K562 (cell line): ENCODE data around the gene SLC38A2. TPM values are rescaled to one million over a fixed set of nuclear protein-coding genes. Genes with fewer than 3 reads are reported as not detected.
A peak's percentile ranks its signal among the peaks of the same experiment; 100 is the strongest.

ENCODE experiments used
- BHLHE40 ChIP-seq: IDR thresholded peaks from 2 replicates; pipeline ENCODE4 v1.6.1; 2011; ENCODE audit warnings: low read length, improper control_type of control experiment
- CBX2 ChIP-seq: fragments of 200-600 bp; sonication (generic); IDR thresholded peaks from one replicate; pipeline ENCODE4 v1.6.1; 2012; ENCODE audit warnings: mild to moderate bottlenecking, low read length, inconsistent platforms; ENCODE audit not compliant: insufficient read depth, poor library complexity, severe bottlenecking
- ELF1 ChIP-seq: fragments of 200-800 bp; sonication (Bioruptor generic); IDR thresholded peaks from 2 replicates; pipeline ENCODE4 v1.6.1; 2016; ENCODE audit warnings: missing genetic modification characterization, missing compliant biosample characterization
- ESRRB ChIP-seq: fragments of 250-450 bp; sonication (Bioruptor Pico); IDR thresholded peaks from 2 replicates; pipeline ENCODE4 v1.5.0; 2020; ENCODE audit warnings: mild to moderate bottlenecking, moderate library complexity, borderline replicate concordance
- FOS ChIP-seq: IDR thresholded peaks from 3 replicates; pipeline ENCODE4 v1.6.1; 2011; ENCODE audit not compliant: insufficient read length; ENCODE audit errors: extremely low read depth
- GABPA ChIP-seq: fragments of 200-800 bp; sonication (Bioruptor generic); conservative IDR thresholded peaks from 2 replicates; pipeline ENCODE4 v1.6.1; 2016; ENCODE audit warnings: low read depth, missing genetic modification characterization, missing compliant biosample characterization
- GABPB1 ChIP-seq: sonication (generic); formaldehyde crosslinking; IDR thresholded peaks from 2 replicates; pipeline ENCODE4 v1.8.0; 2022; ENCODE audit warnings: mild to moderate bottlenecking, missing genetic modification reagents
- GATAD2B ChIP-seq: fragments of 450-650 bp; IDR thresholded peaks from 2 replicates; pipeline ENCODE4 v1.6.1; 2017; ENCODE audit warnings: mild to moderate bottlenecking, borderline replicate concordance
- GTF2E2 ChIP-seq: fragments of 200-800 bp; sonication (Bioruptor generic); IDR thresholded peaks from 2 replicates; pipeline ENCODE4 v1.6.1; 2016; ENCODE audit warnings: missing genetic modification characterization, missing compliant biosample characterization
- MAFK ChIP-seq: IDR thresholded peaks from 2 replicates; pipeline ENCODE4 v1.6.1; 2011; ENCODE audit warnings: low read length, improper control_type of control experiment
- MBD2 ChIP-seq: sonication (generic); IDR thresholded peaks from 2 replicates; pipeline ENCODE4 v1.6.1; 2016; ENCODE audit warnings: low read depth, borderline replicate concordance
- MYNN ChIP-seq, 2 experiments: sonication (generic); formaldehyde crosslinking in 1 of 2; IDR thresholded peaks; 2 replicates each; pipeline versions ENCODE4 v1.5.0 to v1.6.1; 2016 to 2020; ENCODE audit warnings: antibody characterized with exemption in 1 of 2, missing genetic modification reagents in 1 of 2
- PTTG1 ChIP-seq: fragments of 450-650 bp; IDR thresholded peaks from 2 replicates; pipeline ENCODE4 v1.6.1; 2016; ENCODE audit warnings: low read depth, mild to moderate bottlenecking, missing genetic modification characterization, missing compliant biosample characterization
- RBFOX2 ChIP-seq: fragments of 200-400 bp; formaldehyde crosslinking; IDR thresholded peaks from 2 replicates; pipeline ENCODE4 v1.6.1; 2017; ENCODE audit warnings: low read depth, mild to moderate bottlenecking, low read length, moderate library complexity
- SAP30 ChIP-seq: fragments of 200-600 bp; sonication (generic); IDR thresholded peaks from 2 replicates; pipeline ENCODE4 v1.6.1; 2012; ENCODE audit warnings: borderline replicate concordance, low read depth, mild to moderate bottlenecking, moderate library complexity, low read length, control low read depth, inconsistent platforms; ENCODE audit not compliant: insufficient read depth, poor library complexity, severe bottlenecking
- TAF15 ChIP-seq: fragments of 200-400 bp; formaldehyde crosslinking; IDR thresholded peaks from 2 replicates; pipeline ENCODE4 v1.6.1; 2017; ENCODE audit warnings: mild to moderate bottlenecking, low read depth, low read length, moderate library complexity
- ZNF175 ChIP-seq: fragments of 200-800 bp; sonication (Bioruptor generic); IDR thresholded peaks from 2 replicates; pipeline ENCODE4 v1.6.1; 2016; ENCODE audit warnings: low read depth, mild to moderate bottlenecking, missing genetic modification characterization, missing compliant biosample characterization
- ZNF512 ChIP-seq: IDR thresholded peaks from 2 replicates; pipeline ENCODE4 v1.6.1; 2016; ENCODE audit warnings: missing genetic modification characterization, missing compliant biosample characterization
- polyA plus RNA-seq, 8 experiments: library from polyadenylated mRNA; depleted of rRNA in 4 of 8; stranded (reverse) in 5 of 8; unstranded in 3 of 8; fragments of >200 nt; fragmentation: Nextera tagmentation in 2 of 8; fragmentation: Illumina TruSeq in 1 of 8; extraction: Ambion mirVana in 2 of 8; extraction: Trizol in 1 of 8; gene quantifications; 2 replicates each; pipeline versions ENCODE4 v1.2.1 to v1.2.3, GENCODE V29; 2011 to 2014; ENCODE audit warnings: inconsistent platforms in 1 of 8, missing spikeins in 1 of 8
- total RNA-seq, 7 experiments: library from RNA; depleted of rRNA in 6 of 7; stranded (reverse); fragments of >200 nt in 6 of 7; fragmentation: Illumina TruSeq in 2 of 7; extraction: Trizol in 2 of 7; gene quantifications; 2 replicates each; pipeline versions ENCODE4 v1.2.1 to v1.2.3, GENCODE V29; 2011 to 2021; ENCODE audit warnings: low replicate concordance in 1 of 7
- TF ChIP-seq, protein P1 (sequence below): sonication (generic); formaldehyde crosslinking; IDR thresholded peaks from 2 replicates; pipeline ENCODE4 v1.8.1; 2023; ENCODE audit warnings: mild to moderate bottlenecking, missing genetic modification reagents, moderate library complexity
- TF ChIP-seq, protein P2 (sequence below), 2 experiments: fragments of 450-650 bp; IDR thresholded peaks; 2 replicates each; pipeline ENCODE4 v1.6.1; 2018; ENCODE audit warnings: mild to moderate bottlenecking in 2 of 2, low read depth in 1 of 2; ENCODE audit not compliant: partially characterized antibody in 2 of 2

SLC38A2 gene
- total and polyA plus RNA-seq, 9 of the 15 experiments (the other 6 are each of a cell fraction or from before 2014, with no cell fraction given), result 98.7 to 292 (median 143) TPM

DNA sequence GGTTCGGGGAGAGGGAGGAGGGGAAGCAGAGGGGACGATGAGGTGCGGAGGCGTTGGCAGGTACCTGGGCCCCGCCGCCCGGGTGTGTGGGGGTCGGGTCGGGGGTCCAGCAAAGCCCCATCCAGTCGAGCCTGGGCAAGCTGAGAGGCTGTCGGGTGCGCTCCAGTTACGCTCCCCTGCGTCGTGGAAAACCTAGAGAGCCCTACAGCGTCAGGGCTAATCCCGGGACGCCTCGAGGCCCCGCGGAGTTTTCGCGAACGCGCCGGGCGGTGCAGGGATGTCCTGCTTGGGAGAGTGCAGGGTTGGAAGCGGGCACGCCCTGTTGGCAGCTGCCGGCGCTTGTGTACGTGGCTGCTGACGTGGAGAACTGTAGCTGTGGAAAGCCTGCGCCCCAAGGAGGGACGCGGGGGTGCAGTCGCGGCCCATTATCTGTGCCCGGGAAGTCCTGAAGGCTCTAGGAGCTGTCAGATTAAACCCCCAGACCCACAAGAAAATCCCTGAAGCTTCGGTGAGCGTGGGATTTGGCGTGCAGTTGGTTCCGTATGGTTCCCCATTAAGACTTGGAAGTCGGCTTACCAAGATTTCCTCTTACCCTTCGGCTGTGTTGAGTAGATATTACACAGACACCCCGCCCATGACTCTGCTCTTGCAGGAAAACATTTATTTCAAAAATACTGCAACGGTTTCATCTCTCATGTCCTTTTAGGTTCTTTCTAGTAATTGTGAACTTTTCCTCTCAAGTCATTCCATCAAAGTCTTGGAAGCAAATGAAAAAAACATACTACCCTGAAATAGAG is 11.3 kb upstream of the SLC38A2 start (continued):
- peak; percentile 53; the same call in 1 of the 2 replicates for TF ChIP-seq BHLHE40
- TF ChIP-seq TAF15, result no peak
- no peak; the same call in 1 of the 2 replicates for TF ChIP-seq MBD2
- TF ChIP-seq, protein P1, sequence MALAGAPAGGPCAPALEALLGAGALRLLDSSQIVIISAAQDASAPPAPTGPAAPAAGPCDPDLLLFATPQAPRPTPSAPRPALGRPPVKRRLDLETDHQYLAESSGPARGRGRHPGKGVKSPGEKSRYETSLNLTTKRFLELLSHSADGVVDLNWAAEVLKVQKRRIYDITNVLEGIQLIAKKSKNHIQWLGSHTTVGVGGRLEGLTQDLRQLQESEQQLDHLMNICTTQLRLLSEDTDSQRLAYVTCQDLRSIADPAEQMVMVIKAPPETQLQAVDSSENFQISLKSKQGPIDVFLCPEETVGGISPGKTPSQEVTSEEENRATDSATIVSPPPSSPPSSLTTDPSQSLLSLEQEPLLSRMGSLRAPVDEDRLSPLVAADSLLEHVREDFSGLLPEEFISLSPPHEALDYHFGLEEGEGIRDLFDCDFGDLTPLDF (CRISPR knock-in tag), result no peak; the same call in 1 of the 2 replicates
- TF ChIP-seq CBX2, result no peak
- TF ChIP-seq ELF1 (tag), result no peak; the same call in 1 of the 2 replicates
- TF ChIP-seq ZNF175, result 0 out of 2 replicates have a peak, but pooled peaks have one; percentile 65
- no peak for TF ChIP-seq PTTG1 (tag)
- no peak for TF ChIP-seq ESRRB (CRISPR knock-in tag)
- TF ChIP-seq GATAD2B, result no peak; the same call in 1 of the 2 replicates
- TF ChIP-seq RBFOX2, result peak; percentile 90
- TF ChIP-seq, protein P2, sequence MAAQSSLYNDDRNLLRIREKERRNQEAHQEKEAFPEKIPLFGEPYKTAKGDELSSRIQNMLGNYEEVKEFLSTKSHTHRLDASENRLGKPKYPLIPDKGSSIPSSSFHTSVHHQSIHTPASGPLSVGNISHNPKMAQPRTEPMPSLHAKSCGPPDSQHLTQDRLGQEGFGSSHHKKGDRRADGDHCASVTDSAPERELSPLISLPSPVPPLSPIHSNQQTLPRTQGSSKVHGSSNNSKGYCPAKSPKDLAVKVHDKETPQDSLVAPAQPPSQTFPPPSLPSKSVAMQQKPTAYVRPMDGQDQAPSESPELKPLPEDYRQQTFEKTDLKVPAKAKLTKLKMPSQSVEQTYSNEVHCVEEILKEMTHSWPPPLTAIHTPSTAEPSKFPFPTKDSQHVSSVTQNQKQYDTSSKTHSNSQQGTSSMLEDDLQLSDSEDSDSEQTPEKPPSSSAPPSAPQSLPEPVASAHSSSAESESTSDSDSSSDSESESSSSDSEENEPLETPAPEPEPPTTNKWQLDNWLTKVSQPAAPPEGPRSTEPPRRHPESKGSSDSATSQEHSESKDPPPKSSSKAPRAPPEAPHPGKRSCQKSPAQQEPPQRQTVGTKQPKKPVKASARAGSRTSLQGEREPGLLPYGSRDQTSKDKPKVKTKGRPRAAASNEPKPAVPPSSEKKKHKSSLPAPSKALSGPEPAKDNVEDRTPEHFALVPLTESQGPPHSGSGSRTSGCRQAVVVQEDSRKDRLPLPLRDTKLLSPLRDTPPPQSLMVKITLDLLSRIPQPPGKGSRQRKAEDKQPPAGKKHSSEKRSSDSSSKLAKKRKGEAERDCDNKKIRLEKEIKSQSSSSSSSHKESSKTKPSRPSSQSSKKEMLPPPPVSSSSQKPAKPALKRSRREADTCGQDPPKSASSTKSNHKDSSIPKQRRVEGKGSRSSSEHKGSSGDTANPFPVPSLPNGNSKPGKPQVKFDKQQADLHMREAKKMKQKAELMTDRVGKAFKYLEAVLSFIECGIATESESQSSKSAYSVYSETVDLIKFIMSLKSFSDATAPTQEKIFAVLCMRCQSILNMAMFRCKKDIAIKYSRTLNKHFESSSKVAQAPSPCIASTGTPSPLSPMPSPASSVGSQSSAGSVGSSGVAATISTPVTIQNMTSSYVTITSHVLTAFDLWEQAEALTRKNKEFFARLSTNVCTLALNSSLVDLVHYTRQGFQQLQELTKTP (IDR thresholded peaks at IDR 0.05; ENCODE audit: low read depth in 1 of 2, partially characterized antibody in 2 of 2), result peak in 1 of 2 experiments; percentile 66
- TF ChIP-seq MYNN (IDR thresholded peaks at IDR 0.05), result no peak
- TF ChIP-seq MYNN (CRISPR knock-in tag; IDR thresholded peaks at IDR 0.05), result no peak
- TF ChIP-seq GTF2E2 (tag), result no peak; the same call in 1 of the 2 replicates
- TF ChIP-seq GABPB1 (CRISPR knock-in tag), result peak; percentile 56; the same call in 1 of the 2 replicates
- TF ChIP-seq ZNF512 (tag), result no peak
- no peak for TF ChIP-seq GABPA (tag)
- no peak for TF ChIP-seq MAFK
- TF ChIP-seq FOS, result no peak
- TF ChIP-seq SAP30, result no peak
